ENCODE measurements around the gene ZFPM1.
A peak's percentile ranks its signal among the peaks of the same experiment; 100 is the strongest.

Gene ZFPM1

DNA sequence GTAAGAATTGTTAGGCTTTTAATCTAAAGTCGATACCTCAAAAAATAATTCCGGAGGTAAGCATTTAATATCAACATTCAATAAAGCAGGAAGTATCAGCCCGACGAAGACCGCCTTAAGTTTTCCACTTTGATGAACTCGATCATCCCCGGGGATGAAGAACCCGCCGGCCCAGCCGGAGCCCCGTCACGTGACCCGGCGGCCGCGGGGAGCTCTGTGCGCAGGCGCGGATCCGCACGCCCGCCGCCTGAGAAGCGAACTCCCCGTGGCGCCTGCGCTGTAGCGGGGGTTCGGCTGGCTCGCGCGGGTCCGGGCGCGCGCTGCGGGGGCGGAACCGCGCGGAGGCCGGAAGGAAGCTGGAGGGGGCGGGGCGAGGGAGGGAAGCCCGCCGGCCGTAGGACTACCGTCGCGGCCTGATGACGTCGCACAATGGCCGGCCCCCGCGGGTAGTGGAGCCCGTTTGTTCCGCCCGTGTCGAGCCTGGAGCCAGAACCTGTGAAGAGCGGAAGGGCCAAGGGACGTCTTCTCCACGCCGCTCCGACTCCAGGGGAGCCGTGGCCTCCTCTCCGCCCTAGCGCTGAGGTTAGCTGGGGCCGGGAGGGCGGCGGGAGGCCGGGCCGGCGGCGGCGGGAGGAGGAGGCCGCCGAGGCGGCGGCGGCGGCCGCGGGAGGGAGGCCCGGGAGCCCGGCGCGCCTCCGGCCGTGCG lies 117.1 kb downstream of the ZFPM1 start, which contains the start of gene ZC3H18:
ZC3H18 (plus strand) TSS at position 419 of the 706 bp plus-strand sequence. CDS start 6,721 bp downstream, outside the sequence.
- Histone ChIP-seq H3K9ac (ENCODE audit: insufficient read length, low read depth) (peak within 1 kb of the TSS; percentile 98), H3K27me3 (ENCODE audit: insufficient read depth, insufficient read length) (no peaks in the 10 kb centered on the region), H3K36me3 (ENCODE audit: insufficient read depth, insufficient read length, low read length) (peaks cover 40% of the 10 kb centered on the region), H3K4me3 (ENCODE audit: insufficient read length, low read depth) (peak within 1 kb of the TSS; percentile 93), H3K4me1 (ENCODE audit: insufficient read depth, insufficient read length) (peaks cover 9% of the 10 kb centered on the region), H3K9me3 (ENCODE audit: insufficient read depth, low read length) (no peaks in the 10 kb centered on the region)
- peak; percentile 94 for DNase-seq (ENCODE audit: low read depth, low spot score)
- no peak for TF ChIP-seq ZNF274 (IDR thresholded peaks at IDR 0.05; ENCODE audit: low read depth, low read length)
- no peak for TF ChIP-seq SUZ12 (IDR thresholded peaks at IDR 0.05; ENCODE audit: extremely low read depth, insufficient read depth, insufficient read length)
- TF ChIP-seq YY1 (IDR thresholded peaks at IDR 0.05; ENCODE audit: insufficient read depth, insufficient read length): peak; percentile 79

DNA sequence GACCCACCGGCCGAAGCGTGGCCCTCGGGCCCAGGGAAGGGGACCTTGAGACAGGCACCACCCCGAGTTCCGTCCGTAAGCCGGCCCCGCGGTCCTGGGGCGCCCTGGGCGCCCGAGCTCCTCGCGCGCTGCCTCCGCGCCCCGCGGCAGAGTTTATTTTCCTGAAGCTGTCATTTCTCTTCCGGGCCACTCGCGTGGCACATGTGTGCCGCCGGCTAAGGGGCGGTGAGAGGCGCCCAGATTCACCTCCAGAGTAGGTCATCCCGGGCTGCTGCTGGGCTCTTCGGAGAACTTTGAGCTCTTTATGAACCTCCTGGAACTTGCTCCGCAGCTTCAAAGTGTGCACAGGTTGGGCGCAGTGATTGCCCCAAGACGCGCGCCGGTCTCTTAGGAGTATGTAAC lies 117.6 kb downstream of the ZFPM1 start:
- Histone ChIP-seq H3K36me3 (ENCODE audit: insufficient read depth, insufficient read length, low read length) (peaks cover 42% of the 10 kb centered on the region), H3K9ac (ENCODE audit: insufficient read length, low read depth) (peak overlapping the region; percentile 95), H3K9me3 (ENCODE audit: insufficient read depth, low read length) (no peaks in the 10 kb centered on the region), H3K4me1 (ENCODE audit: insufficient read depth, insufficient read length) (peaks cover 9% of the 10 kb centered on the region), H3K4me3 (ENCODE audit: insufficient read length, low read depth) (peak overlapping the region; percentile 93), H3K27me3 (ENCODE audit: insufficient read depth, insufficient read length) (no peaks in the 10 kb centered on the region)
- DNase-seq (ENCODE audit: low read depth, low spot score): no peak
- TF ChIP-seq SUZ12 (IDR thresholded peaks at IDR 0.05; ENCODE audit: extremely low read depth, insufficient read depth, insufficient read length): no peak
- TF ChIP-seq ZNF274 (IDR thresholded peaks at IDR 0.05; ENCODE audit: low read depth, low read length): no peak
- TF ChIP-seq YY1 (IDR thresholded peaks at IDR 0.05; ENCODE audit: insufficient read depth, insufficient read length): no peak

DNA sequence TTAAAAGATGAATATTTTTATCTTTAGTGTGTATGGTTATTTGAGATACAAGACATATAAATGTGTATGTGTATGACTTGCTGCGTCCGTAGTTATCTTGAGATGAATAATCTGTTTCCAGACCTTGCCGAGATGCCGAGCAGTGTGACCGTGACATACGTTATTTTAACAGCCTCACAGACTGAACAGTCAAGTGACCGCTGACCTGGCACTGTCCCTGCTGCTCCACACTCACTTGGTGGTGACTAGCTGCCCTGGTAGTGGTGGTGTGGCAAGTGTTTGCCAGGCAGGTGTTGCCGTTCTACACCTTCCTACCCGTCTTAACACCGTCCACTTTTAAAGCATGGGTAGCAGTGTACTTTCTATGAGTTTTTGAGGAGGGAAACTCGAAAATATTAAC lies 122.2 kb downstream of the ZFPM1 start:
- no peak overlapping the region for H3K9ac ChIP-seq (ENCODE audit: insufficient read length, low read depth)
- H3K9me3 ChIP-seq (ENCODE audit: insufficient read depth, low read length): no peaks in the 10 kb centered on the region
- TF ChIP-seq ZNF274 (IDR thresholded peaks at IDR 0.05; ENCODE audit: low read depth, low read length) (no peak), YY1 (IDR thresholded peaks at IDR 0.05; ENCODE audit: insufficient read depth, insufficient read length) (no peak), SUZ12 (IDR thresholded peaks at IDR 0.05; ENCODE audit: extremely low read depth, insufficient read depth, insufficient read length) (no peak)
- H3K36me3 ChIP-seq (ENCODE audit: insufficient read depth, insufficient read length, low read length): peaks cover 78% of the 10 kb centered on the region
- no peaks in the 10 kb centered on the region for H3K27me3 ChIP-seq (ENCODE audit: insufficient read depth, insufficient read length)
- no peak for DNase-seq (ENCODE audit: low read depth, low spot score)
- no peak overlapping the region for H3K4me3 ChIP-seq (ENCODE audit: insufficient read length, low read depth)
- H3K4me1 ChIP-seq (ENCODE audit: insufficient read depth, insufficient read length): no peaks in the 10 kb centered on the region

- Histone ChIP-seq H3K9ac (ENCODE audit: insufficient read length, low read depth) (no peak overlapping the region), H3K4me3 (ENCODE audit: insufficient read length, low read depth) (no peak overlapping the region), H3K4me1 (ENCODE audit: insufficient read depth, insufficient read length) (no peaks in the 10 kb centered on the region), H3K36me3 (ENCODE audit: insufficient read depth, insufficient read length, low read length) (peaks cover 89% of the 10 kb centered on the region), H3K27me3 (ENCODE audit: insufficient read depth, insufficient read length) (no peaks in the 10 kb centered on the region), H3K9me3 (ENCODE audit: insufficient read depth, low read length) (no peaks in the 10 kb centered on the region)
- DNase-seq (ENCODE audit: low read depth, low spot score): no peak
- TF ChIP-seq YY1 (IDR thresholded peaks at IDR 0.05; ENCODE audit: insufficient read depth, insufficient read length) (no peak), ZNF274 (IDR thresholded peaks at IDR 0.05; ENCODE audit: low read depth, low read length) (no peak), SUZ12 (IDR thresholded peaks at IDR 0.05; ENCODE audit: extremely low read depth, insufficient read depth, insufficient read length) (no peak)
Measured at GRCh38 chr16:88576307-88576706, 123.2 kb downstream of the ZFPM1 start.

DNA sequence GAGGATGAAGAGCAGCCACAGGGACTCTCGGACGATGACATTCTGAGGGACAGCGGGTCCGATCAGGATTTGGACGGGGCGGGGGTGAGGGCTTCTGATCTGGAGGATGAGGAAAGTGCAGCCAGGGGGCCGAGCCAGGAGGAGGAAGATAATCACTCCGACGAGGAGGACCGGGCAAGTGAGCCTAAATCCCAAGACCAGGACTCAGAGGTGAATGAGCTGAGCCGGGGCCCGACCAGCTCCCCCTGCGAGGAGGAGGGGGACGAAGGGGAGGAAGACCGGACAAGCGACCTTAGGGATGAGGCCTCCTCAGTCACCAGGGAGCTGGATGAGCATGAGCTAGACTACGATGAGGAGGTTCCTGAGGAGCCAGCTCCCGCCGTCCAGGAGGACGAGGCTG lies 124.1 kb downstream of the ZFPM1 start:
- no peak overlapping the region for H3K9ac ChIP-seq (ENCODE audit: insufficient read length, low read depth)
- no peak for DNase-seq (ENCODE audit: low read depth, low spot score)
- H3K9me3 ChIP-seq (ENCODE audit: insufficient read depth, low read length): no peaks in the 10 kb centered on the region
- no peaks in the 10 kb centered on the region for H3K27me3 ChIP-seq (ENCODE audit: insufficient read depth, insufficient read length)
- H3K4me3 ChIP-seq (ENCODE audit: insufficient read length, low read depth): no peak overlapping the region
- TF ChIP-seq SUZ12 (IDR thresholded peaks at IDR 0.05; ENCODE audit: extremely low read depth, insufficient read depth, insufficient read length): no peak
- no peak for TF ChIP-seq YY1 (IDR thresholded peaks at IDR 0.05; ENCODE audit: insufficient read depth, insufficient read length)
- no peak for TF ChIP-seq ZNF274 (IDR thresholded peaks at IDR 0.05; ENCODE audit: low read depth, low read length)
- H3K36me3 ChIP-seq (ENCODE audit: insufficient read depth, insufficient read length, low read length): peaks cover 87% of the 10 kb centered on the region
- no peaks in the 10 kb centered on the region for H3K4me1 ChIP-seq (ENCODE audit: insufficient read depth, insufficient read length)

GRCh38 chr16:88578446-88579313 lies 125.6 kb downstream of the ZFPM1 start:
- H3K9ac ChIP-seq (ENCODE audit: insufficient read length, low read depth): no peak overlapping the region
- H3K9me3 ChIP-seq (ENCODE audit: insufficient read depth, low read length): no peaks in the 10 kb centered on the region
- H3K4me1 ChIP-seq (ENCODE audit: insufficient read depth, insufficient read length): no peaks in the 10 kb centered on the region
- peaks cover 86% of the 10 kb centered on the region for H3K36me3 ChIP-seq (ENCODE audit: insufficient read depth, insufficient read length, low read length)
- no peaks in the 10 kb centered on the region for H3K27me3 ChIP-seq (ENCODE audit: insufficient read depth, insufficient read length)
- TF ChIP-seq SUZ12 (IDR thresholded peaks at IDR 0.05; ENCODE audit: extremely low read depth, insufficient read depth, insufficient read length) (no peak), YY1 (IDR thresholded peaks at IDR 0.05; ENCODE audit: insufficient read depth, insufficient read length) (no peak), ZNF274 (IDR thresholded peaks at IDR 0.05; ENCODE audit: low read depth, low read length) (no peak)
- H3K4me3 ChIP-seq (ENCODE audit: insufficient read length, low read depth): no peak overlapping the region
- DNase-seq (ENCODE audit: low read depth, low spot score): no peak

DNA sequence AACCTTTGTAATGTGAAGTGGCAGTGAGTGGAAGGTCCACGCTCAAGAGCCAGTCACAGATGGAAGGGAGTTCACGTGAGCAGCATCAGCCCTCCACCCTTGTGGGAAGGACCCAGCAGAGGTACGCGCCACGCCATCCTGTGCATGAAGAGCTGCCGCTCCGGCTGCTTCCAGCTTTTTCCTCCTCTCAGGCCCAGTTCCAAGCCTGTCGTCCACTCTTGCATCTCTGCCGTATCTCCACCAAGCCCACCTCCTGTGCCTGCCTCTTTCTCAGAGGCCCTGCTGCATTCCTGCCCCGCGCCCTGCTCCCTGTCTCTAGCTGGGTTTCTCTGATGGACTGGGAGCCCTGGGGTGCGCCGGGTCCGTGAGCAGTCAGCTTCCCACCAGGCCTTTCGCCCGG lies 127.3 kb downstream of the ZFPM1 start:
- no peak for DNase-seq (ENCODE audit: low read depth, low spot score)

More for the DNA sequence above, 127.3 kb downstream of the ZFPM1 start:
- H3K36me3 ChIP-seq (ENCODE audit: insufficient read depth, insufficient read length, low read length): peaks cover 88% of the 10 kb centered on the region
- no peaks in the 10 kb centered on the region for H3K27me3 ChIP-seq (ENCODE audit: insufficient read depth, insufficient read length)
- no peaks in the 10 kb centered on the region for H3K4me1 ChIP-seq (ENCODE audit: insufficient read depth, insufficient read length)
- no peak overlapping the region for H3K4me3 ChIP-seq (ENCODE audit: insufficient read length, low read depth)
- H3K9ac ChIP-seq (ENCODE audit: insufficient read length, low read depth): no peak overlapping the region
- TF ChIP-seq SUZ12 (IDR thresholded peaks at IDR 0.05; ENCODE audit: extremely low read depth, insufficient read depth, insufficient read length): no peak
- no peak for TF ChIP-seq YY1 (IDR thresholded peaks at IDR 0.05; ENCODE audit: insufficient read depth, insufficient read length)
- TF ChIP-seq ZNF274 (IDR thresholded peaks at IDR 0.05; ENCODE audit: low read depth, low read length): no peak
- H3K9me3 ChIP-seq (ENCODE audit: insufficient read depth, low read length): no peaks in the 10 kb centered on the region
